Astrocyte of the cerebellum (primary cell): ENCODE results near the gene RUSC1.
"Not testable (repeated sequence)": the region's sequence is repeated elsewhere in the genome, so short reads cannot be mapped to it uniquely, and the experiment has no call there.

Experiments
- DNase-seq: peaks from one replicate; pipeline ENCODE4 v3.0.0-alpha.2; 2011; ENCODE audit warnings: low read depth
- H3K4me3 ChIP-seq: 2 replicates; pipeline ENCODE4 v1.5.1; 2011; ENCODE audit warnings: mild to moderate bottlenecking, low read depth, low read length, moderate library complexity
- in situ Hi-C: cut with HindIII; loops from 2 replicates; pipeline ENCODE4 v1.10.0; 2017; ENCODE audit warnings: low sequenced_read_pairs
- TF ChIP-seq, protein P1 (sequence below): IDR thresholded peaks from 2 replicates; pipeline ENCODE4 v1.5.1; 2012; ENCODE audit warnings: low read length, low read depth, moderate library complexity, mild to moderate bottlenecking; ENCODE audit errors: missing control alignments

RUSC1 gene

DNA sequence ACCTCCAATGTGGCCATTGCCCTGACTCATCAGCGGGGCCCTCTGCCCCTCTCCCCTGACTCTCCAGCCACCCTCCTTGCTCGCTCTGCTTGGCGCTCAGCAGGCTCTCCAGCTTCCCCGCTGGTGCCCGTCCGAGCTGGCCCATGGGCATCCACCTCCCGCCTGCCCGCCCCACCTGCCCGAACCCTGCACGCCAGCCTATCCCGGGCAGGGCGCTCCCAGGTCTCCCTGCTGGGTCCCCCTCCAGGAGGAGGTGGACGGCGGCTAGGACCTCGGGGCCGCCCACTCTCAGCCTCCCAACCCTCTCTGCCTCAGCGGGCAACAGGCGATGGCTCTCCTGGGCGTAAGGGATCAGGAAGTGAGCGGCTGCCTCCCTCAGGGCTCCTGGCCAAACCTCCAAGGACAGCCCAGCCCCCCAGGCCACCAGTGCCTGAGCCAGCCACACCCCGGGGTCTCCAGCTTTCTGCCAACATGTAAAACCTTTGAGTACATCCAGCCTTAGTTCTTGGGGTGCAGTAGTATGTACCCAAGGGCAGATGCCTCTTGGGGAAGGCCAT is 32.6 kb upstream of the RUSC1 start:
- in situ Hi-C loops, result no loop called here
- DNase-seq, result no peak
- TF ChIP-seq, protein P1, sequence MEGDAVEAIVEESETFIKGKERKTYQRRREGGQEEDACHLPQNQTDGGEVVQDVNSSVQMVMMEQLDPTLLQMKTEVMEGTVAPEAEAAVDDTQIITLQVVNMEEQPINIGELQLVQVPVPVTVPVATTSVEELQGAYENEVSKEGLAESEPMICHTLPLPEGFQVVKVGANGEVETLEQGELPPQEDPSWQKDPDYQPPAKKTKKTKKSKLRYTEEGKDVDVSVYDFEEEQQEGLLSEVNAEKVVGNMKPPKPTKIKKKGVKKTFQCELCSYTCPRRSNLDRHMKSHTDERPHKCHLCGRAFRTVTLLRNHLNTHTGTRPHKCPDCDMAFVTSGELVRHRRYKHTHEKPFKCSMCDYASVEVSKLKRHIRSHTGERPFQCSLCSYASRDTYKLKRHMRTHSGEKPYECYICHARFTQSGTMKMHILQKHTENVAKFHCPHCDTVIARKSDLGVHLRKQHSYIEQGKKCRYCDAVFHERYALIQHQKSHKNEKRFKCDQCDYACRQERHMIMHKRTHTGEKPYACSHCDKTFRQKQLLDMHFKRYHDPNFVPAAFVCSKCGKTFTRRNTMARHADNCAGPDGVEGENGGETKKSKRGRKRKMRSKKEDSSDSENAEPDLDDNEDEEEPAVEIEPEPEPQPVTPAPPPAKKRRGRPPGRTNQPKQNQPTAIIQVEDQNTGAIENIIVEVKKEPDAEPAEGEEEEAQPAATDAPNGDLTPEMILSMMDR, result no peak
- no peak overlapping the region for H3K4me3 ChIP-seq

DNA sequence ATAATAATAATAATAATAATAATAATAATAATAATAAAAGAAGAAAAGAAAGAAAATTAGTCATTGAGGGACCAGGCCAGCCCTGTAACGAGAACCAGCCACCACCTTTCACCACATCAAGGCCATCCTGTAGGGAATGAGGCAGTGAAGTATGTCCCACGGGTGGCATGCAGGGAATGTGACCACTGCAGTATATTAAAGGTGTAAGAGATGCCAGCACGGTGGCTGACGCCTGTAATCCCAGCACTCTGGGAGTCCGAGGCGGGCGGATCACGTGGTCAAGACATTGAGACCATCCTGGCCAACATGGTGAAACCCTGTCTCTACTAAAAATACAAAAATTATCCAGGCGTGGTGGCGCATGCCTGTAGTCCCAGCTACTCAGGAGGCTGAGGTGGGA is 29.7 kb upstream of the RUSC1 start:
- DNase-seq, H3K4me3 ChIP-seq, in situ Hi-C loops: not testable (repeated sequence)

DNA sequence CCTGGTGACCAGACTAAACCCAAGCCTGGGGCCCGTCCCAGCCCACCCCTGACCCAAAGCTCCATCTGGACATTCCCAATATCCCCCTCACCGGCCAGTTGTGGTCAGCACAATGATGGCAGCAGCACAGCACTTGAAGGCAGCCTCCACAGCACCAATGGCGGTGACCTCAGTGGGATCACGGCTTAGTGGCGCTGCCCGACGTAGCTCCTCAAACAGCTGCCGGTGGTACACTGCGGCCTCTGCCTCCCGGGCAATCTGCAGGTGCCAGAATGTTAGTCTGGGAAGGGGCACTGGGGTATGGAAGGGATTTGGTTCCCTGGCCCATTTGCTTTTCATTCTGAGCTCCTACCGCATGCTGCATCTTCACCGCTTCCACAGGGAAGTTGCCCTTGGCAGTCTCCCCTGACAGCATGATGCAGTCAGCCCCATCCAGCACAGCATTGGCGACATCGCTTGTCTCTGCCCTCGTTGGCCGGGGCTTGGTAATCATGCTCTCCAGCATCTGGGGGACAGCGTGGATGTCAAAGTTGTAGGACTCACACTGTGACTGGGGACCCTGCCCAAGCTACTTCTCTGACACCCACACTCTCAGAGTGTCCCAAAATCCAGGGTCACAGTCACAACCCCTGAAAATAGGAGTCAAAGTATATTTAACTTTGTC is 27.5 kb upstream of the RUSC1 start:
- TF ChIP-seq, protein P1, result no peak
- H3K4me3 ChIP-seq, result no peak overlapping the region
- in situ Hi-C loops, result no loop called here
- DNase-seq, result no peak

DNA sequence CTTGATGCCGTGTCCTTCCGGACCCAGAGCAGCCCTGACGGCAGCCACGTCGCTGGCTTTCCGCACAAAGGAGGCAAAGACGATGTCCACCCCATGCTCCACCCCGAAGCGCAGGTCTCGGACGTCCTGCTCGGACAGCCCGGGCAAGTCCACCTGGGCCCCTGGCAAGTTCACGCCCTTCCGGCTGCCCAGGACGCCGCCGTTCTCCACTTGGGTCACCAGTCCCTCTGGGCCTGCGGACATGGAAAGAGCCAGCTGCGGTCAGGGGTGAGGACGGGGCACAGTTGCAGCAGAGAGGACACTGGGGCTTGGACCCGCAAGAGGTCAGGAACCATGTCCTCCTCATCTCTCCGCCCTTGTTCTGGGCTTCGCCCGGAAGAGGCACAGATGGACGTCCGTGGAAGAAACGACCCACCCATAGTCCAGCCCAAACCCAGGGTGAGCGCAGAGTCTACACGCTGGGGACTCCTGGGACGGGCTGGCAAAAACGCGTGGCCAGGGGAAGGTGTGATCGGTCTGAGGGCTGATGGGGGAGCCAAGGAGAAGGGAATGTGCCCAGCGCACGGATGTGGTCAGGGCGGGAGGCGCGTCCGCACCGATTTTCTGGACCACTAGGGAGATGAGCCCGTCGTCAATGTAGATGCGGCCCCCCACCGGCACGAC is 26.0 kb upstream of the RUSC1 start:
- TF ChIP-seq, protein P1, result no peak
- no peak overlapping the region for H3K4me3 ChIP-seq
- DNase-seq, result no peak
- in situ Hi-C loops, result no loop called here

DNA sequence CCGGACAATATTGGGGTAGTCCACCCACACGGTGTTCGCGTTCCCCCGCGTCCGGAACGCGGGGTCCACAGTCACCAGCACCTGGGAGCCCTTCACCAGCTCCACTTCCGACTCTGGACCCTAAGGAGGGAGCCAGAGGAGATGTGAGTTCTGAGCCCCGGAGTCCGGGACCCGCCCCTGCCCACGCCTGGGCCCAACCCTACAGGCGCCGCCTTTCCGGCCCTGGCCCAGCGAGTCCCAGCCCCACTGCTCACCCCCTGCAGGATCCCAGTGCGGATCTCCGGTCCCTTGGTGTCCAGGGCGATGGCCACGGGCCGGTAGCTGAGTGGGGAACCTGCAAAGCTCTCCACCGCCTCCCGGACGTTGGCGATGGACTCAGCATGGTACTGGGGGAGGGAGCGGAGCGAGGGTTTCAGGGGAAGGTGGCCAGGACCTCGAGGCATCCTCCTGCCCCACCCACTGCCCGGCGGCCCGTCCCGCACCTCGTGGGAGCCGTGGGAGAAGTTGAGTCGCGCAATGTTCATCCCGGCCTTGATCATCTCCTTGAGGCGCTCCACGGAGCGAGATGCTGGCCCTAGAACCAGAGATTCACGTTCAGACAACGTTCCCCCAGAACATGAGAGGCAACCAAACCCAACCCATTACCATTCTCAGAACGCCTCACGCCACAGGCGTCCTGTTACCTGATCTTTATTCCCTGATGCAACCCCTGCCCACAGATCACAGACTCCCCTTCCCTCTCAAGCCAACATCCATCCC is 25.3 kb upstream of the RUSC1 start:
- no peak for DNase-seq
- in situ Hi-C loops, result no loop called here
- H3K4me3 ChIP-seq, result no peak overlapping the region
- TF ChIP-seq, protein P1, result no peak

DNA sequence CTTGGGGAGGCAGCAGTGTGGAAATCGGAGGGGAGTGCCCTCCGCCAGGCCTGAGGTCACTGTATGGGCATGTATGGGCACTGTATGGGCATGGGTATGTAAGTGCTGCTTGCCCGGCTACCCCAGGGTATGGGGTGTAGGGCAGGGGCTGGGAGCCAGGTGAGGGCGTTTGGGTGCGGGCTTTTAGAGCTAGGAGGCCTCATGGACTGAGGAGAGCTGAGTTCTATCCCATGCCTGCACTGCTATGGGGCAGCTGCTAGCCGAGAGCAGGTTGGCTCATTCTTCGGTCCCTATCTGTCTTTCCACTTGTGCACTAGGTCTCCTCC is 24.8 kb upstream of the RUSC1 start:
- in situ Hi-C loops, result no loop called here
- TF ChIP-seq, protein P1, result no peak
- H3K4me3 ChIP-seq, result no peak overlapping the region
- DNase-seq, result no peak

DNA sequence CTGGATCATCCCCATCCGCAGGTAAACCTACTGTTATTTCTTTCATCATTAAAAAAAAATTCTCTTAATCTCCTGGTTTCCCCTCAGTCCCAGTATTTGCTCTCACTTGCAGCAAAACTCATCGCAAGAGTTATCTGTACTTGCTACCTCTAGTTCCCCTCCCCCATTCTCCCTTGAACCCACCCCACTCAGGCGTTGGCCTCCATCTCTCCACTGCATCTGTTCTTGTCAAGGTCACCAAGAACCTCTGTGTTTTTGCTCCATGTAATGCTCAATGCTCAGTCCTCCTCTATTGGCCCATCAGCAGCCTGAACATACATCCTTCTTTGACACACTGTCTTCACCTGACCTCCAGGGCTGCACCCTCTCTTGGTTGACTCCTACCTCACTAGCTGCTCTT is 24.0 kb upstream of the RUSC1 start:
- TF ChIP-seq, protein P1, result no peak
- no peak for DNase-seq
- H3K4me3 ChIP-seq, result no peak overlapping the region
- in situ Hi-C loops, result no loop called here
